HFFc6 (cell line): ENCODE measurements around the gene GPC1. TPM values are rescaled to one million over a fixed set of nuclear protein-coding genes. Genes with fewer than 3 reads are reported as not detected.

Experiments
- DNase-seq: peaks from one replicate; pipeline ENCODE4 v3.0.0-alpha.2; 2018
- H3K27ac Mint-ChIP-seq: 2 replicates; pipeline ENCODE4 v1.8.0; 2020; ENCODE audit warnings: mild to moderate bottlenecking, mixed read lengths
- H3K27me3 Mint-ChIP-seq: 2 replicates; pipeline ENCODE4 v1.8.0; 2021; ENCODE audit warnings: mild to moderate bottlenecking, moderate library complexity, mixed read lengths; ENCODE audit not compliant: insufficient read depth
- H3K36me3 Mint-ChIP-seq: 2 replicates; pipeline ENCODE4 v1.8.0; 2021; ENCODE audit warnings: low read depth, mixed read lengths
- H3K4me1 Mint-ChIP-seq: 2 replicates; pipeline ENCODE4 v1.8.0; 2020; ENCODE audit warnings: low read depth, mixed read lengths
- H3K4me3 Mint-ChIP-seq: 2 replicates; pipeline ENCODE4 v1.8.0; 2020; ENCODE audit warnings: mild to moderate bottlenecking, moderate library complexity, mixed read lengths
- H3K9me3 Mint-ChIP-seq: 2 replicates; pipeline ENCODE4 v1.8.0; 2020; ENCODE audit warnings: mild to moderate bottlenecking, mixed read lengths
- total RNA-seq, 6 experiments: library from RNA; stranded (reverse); fragmentation: NEBNext Ultra II Directional; extraction: Animal tissue kit (Norgen Biotek cat#: 25700); gene quantifications; 2 replicates in 1 of 6; 3 replicates in 5 of 6; pipeline ENCODE4 v1.2.3, GENCODE V29; 2021
- TF ChIP-seq, protein P1 (sequence below): fragments of 200-600 bp; sonication (generic); IDR thresholded peaks from 2 replicates; pipeline ENCODE4 v1.5.0; 2021; ENCODE audit warnings: antibody characterized with exemption, mild to moderate bottlenecking

The GPC1 gene
- total RNA-seq, 6 experiments from 2014 or later, result 315 to 403 (median 350) TPM

DNA sequence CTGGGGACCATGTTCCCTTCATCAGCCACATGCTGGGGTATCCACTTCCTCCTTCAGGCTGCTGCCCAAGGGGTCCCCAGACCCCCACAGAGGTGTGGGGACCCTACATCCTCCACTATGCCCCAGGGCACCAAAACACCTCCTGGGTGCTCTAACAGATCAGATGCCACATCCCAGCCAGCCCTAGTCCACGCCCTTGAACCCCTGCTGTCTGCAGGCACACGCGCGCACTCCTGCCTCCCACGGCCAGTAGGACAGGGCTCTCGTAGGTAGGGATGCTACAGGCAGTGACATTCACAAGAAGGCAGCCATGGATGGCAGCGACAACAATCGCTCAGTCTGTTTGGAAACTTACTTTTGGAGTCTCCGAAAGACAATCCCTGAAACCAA is 3.0 kb upstream of the GPC1 start:
- Mint-ChIP-seq H3K27ac (peak overlapping the region; percentile 56), H3K4me3 (no peak overlapping the region), H3K4me1 (peaks cover 44% of the 10 kb centered on the region), H3K9me3 (no peaks in the 10 kb centered on the region), H3K36me3 (no peaks in the 10 kb centered on the region), H3K27me3 (peaks cover 2% of the 10 kb centered on the region; the same call in 1 of the 2 replicates)
- DNase-seq, result no peak
- TF ChIP-seq, protein P1, sequence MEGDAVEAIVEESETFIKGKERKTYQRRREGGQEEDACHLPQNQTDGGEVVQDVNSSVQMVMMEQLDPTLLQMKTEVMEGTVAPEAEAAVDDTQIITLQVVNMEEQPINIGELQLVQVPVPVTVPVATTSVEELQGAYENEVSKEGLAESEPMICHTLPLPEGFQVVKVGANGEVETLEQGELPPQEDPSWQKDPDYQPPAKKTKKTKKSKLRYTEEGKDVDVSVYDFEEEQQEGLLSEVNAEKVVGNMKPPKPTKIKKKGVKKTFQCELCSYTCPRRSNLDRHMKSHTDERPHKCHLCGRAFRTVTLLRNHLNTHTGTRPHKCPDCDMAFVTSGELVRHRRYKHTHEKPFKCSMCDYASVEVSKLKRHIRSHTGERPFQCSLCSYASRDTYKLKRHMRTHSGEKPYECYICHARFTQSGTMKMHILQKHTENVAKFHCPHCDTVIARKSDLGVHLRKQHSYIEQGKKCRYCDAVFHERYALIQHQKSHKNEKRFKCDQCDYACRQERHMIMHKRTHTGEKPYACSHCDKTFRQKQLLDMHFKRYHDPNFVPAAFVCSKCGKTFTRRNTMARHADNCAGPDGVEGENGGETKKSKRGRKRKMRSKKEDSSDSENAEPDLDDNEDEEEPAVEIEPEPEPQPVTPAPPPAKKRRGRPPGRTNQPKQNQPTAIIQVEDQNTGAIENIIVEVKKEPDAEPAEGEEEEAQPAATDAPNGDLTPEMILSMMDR, result no peak

DNA sequence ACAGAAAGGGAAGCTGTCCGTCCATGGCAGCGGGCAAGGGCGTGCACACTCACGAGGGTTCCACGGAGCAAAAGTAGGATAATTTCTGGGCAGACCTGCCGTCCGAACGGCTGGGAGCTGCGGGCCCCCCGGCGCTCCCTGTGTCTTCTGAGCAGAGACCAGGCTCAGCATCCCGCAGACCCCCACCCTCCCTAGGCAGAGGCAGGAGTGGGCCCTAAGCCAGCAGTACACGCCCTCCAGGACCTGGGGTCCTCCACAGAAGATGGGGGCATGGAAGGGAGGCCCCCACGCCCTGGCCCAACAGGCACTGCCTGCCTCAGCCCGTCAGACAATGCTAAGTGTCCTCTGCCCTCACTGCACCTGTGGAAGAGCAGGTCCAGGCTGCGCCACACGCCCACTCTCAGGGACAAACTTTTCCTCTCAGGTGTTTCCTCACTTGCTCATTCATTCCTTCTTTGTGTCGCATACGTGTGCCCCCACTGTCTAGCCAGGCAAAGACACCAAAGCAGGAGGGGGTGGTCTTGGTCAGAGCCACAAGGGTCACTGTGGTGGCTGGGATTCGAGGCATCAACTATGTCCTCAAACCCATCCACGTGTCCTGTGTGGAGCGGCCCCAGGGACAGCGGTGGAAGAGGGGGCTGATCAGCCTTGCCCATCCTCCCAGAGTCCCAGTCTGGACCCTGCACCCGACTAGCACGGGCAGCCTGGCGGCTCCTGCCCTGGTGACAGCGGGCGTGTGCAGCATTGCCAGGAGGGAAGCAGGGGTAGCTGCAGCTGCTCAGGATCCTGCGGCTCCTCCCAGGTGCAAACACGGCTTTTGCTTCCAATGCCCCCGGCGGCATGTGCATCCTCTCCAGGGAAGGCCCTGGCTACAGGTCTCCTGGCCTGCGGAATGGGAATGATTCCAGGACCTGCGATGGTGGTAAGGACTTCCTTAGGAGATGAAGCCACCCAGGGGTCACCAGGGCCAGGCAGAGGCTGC is 2.4 kb upstream of the GPC1 start:
- Mint-ChIP-seq H3K9me3 (no peaks in the 10 kb centered on the region), H3K27ac (peak overlapping the region; percentile 92), H3K36me3 (no peaks in the 10 kb centered on the region), H3K4me3 (peak overlapping the region; percentile 92), H3K27me3 (peaks cover 4% of the 10 kb centered on the region), H3K4me1 (peaks cover 47% of the 10 kb centered on the region)
- DNase-seq, result no peak
- TF ChIP-seq, protein P1, result no peak

DNA sequence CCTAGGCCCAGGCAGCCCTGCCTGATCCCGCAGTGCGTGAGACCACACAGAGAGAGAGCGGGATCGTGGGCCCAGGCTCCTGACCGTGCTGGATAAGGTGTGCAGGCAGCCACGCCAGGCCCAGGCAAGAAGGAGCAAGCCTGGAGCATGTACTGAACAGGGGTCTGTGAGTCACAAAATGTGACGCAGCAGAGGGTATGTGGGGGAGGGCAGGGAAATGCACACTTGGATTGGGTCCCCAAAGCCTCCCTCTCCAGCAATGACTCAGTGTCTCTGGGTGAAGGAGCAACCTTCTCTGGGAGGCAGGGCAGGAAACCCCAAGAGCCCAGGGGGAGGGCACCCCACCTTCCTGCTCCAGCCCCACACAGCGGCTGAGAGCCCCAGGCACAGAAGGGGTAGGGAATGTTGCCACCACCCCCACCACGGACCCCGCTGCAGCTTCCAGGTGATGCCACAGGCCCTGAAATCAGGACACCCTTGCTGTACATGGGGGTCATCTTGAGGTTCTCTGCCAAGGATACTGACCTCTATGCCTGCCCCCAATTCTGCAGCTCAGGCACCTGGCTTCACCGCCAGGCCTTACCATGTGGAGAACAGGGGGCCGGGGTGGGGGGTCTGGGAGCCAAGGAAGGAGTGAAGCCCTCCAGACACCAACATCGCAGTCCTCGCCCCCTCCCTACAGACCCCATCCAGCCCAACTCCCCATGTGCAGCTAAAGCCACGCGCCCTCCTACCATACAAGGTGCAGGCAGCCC is 1.3 kb upstream of the GPC1 start:
- Mint-ChIP-seq H3K27ac (peak overlapping the region; percentile 92), H3K4me1 (peaks cover 42% of the 10 kb centered on the region), H3K36me3 (no peaks in the 10 kb centered on the region), H3K27me3 (peaks cover 5% of the 10 kb centered on the region), H3K9me3 (no peaks in the 10 kb centered on the region), H3K4me3 (peak overlapping the region; percentile 92)
- TF ChIP-seq, protein P1, result no peak
- peak; percentile 97 for DNase-seq

DNA sequence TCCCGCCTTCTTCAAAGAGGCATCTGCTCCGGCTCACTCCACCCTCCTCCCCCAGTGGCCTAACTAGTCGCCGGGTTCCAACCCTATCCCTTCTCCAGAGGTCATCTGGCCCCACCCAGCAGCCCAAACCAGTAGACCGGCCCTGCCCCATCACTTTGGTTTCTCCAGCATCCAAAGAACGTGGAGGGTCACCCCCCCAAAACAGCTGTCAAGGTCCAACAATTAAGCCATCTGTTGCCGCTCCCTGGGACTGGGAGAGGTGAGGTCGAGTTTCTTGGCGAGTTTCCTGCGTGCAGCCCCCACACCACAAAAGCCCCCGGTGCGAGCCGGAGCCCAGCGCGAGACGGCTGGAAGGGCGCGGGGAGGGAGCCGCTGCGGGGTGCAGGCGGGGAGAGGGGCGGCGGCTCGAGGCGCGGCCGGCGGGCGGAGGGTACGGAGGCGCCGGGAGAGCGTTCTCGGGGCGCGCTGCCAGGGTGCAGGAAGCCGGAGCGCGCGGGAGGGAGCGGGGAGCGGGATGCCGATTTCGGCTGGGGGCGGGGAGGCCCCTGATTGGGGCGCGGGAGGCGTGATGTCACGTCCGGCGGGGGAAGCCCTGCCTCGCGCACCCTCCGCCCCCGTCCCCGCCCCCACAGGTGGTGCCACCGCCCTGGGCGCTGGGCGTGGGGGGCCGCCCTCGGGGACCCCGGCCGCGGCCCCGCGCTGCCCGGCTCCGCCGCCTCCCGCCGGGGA is 571 bp upstream of the GPC1 start:
- H3K27me3 Mint-ChIP-seq, result peaks cover 5% of the 10 kb centered on the region
- peaks cover 42% of the 10 kb centered on the region for H3K4me1 Mint-ChIP-seq
- no peaks in the 10 kb centered on the region for H3K36me3 Mint-ChIP-seq
- H3K9me3 Mint-ChIP-seq, result no peaks in the 10 kb centered on the region
- peak overlapping the region; percentile 92 for H3K4me3 Mint-ChIP-seq
- TF ChIP-seq, protein P1, result no peak
- DNase-seq, result peak; percentile 88
- H3K27ac Mint-ChIP-seq, result peak overlapping the region; percentile 92
